ENCODE data around the gene TMEM178B.

The TMEM178B gene

GRCh38 chr7:141415999-141416398 is 342.1 kb downstream of the TMEM178B start:
- Histone ChIP-seq H3K9me3 (no peaks in the 10 kb centered on the region), H3K4me3 (ENCODE audit: low read depth in 1 of 2, low read length in 1 of 2) (no peak overlapping the region), H3K4me1 (ENCODE audit: control insufficient read depth in 1 of 2, insufficient read depth in 1 of 2, low read depth in 1 of 2, low read length in 1 of 2) (no peaks in the 10 kb centered on the region), H3K27ac (no peak overlapping the region), H3K36me3 (no peaks in the 10 kb centered on the region), H3K27me3 (no peaks in the 10 kb centered on the region)
- no peak for TF ChIP-seq CTCF (IDR thresholded peaks at IDR 0.05)

GRCh38 chr7:141416650-141417270 is 342.9 kb downstream of the TMEM178B start:
- no peak for TF ChIP-seq CTCF (IDR thresholded peaks at IDR 0.05)
- no peak overlapping the region for H3K27ac ChIP-seq
- H3K4me3 ChIP-seq (ENCODE audit: low read depth in 1 of 2, low read length in 1 of 2) = no peak overlapping the region
- H3K9me3 ChIP-seq = no peaks in the 10 kb centered on the region
- no peaks in the 10 kb centered on the region for H3K27me3 ChIP-seq
- H3K4me1 ChIP-seq (ENCODE audit: control insufficient read depth in 1 of 2, insufficient read depth in 1 of 2, low read depth in 1 of 2, low read length in 1 of 2) = no peaks in the 10 kb centered on the region
- no peaks in the 10 kb centered on the region for H3K36me3 ChIP-seq

GRCh38 chr7:141417506-141417905 is 343.6 kb downstream of the TMEM178B start:
- Histone ChIP-seq H3K27ac (no peak overlapping the region), H3K4me3 (ENCODE audit: low read depth in 1 of 2, low read length in 1 of 2) (no peak overlapping the region), H3K36me3 (no peaks in the 10 kb centered on the region), H3K9me3 (no peaks in the 10 kb centered on the region), H3K4me1 (ENCODE audit: control insufficient read depth in 1 of 2, insufficient read depth in 1 of 2, low read depth in 1 of 2, low read length in 1 of 2) (no peaks in the 10 kb centered on the region), H3K27me3 (no peaks in the 10 kb centered on the region)
- TF ChIP-seq CTCF (IDR thresholded peaks at IDR 0.05) = no peak

GRCh38 chr7:141418066-141418465 is 344.2 kb downstream of the TMEM178B start:
- Histone ChIP-seq H3K4me3 (ENCODE audit: low read depth in 1 of 2, low read length in 1 of 2) (no peak overlapping the region), H3K4me1 (ENCODE audit: control insufficient read depth in 1 of 2, insufficient read depth in 1 of 2, low read depth in 1 of 2, low read length in 1 of 2) (no peaks in the 10 kb centered on the region), H3K27me3 (no peaks in the 10 kb centered on the region), H3K36me3 (no peaks in the 10 kb centered on the region), H3K9me3 (no peaks in the 10 kb centered on the region), H3K27ac (no peak overlapping the region)
- TF ChIP-seq CTCF (IDR thresholded peaks at IDR 0.05) = no peak

- Histone ChIP-seq H3K27me3 (no peaks in the 10 kb centered on the region), H3K4me3 (ENCODE audit: low read depth in 1 of 2, low read length in 1 of 2) (no peak overlapping the region), H3K4me1 (ENCODE audit: control insufficient read depth in 1 of 2, insufficient read depth in 1 of 2, low read depth in 1 of 2, low read length in 1 of 2) (no peaks in the 10 kb centered on the region), H3K9me3 (no peaks in the 10 kb centered on the region), H3K27ac (no peak overlapping the region), H3K36me3 (no peaks in the 10 kb centered on the region)
- TF ChIP-seq CTCF (IDR thresholded peaks at IDR 0.05) = no peak
Observed at GRCh38 chr7:141421306-141421705, 347.4 kb downstream of the TMEM178B start.

- H3K4me3 ChIP-seq (ENCODE audit: low read depth in 1 of 2, low read length in 1 of 2) = no peak overlapping the region
- peaks cover 14% of the 10 kb centered on the region for H3K27me3 ChIP-seq
- H3K27ac ChIP-seq = no peak overlapping the region
- H3K4me1 ChIP-seq (ENCODE audit: control insufficient read depth in 1 of 2, insufficient read depth in 1 of 2, low read depth in 1 of 2, low read length in 1 of 2) = no peaks in the 10 kb centered on the region
- TF ChIP-seq CTCF (IDR thresholded peaks at IDR 0.05) = no peak
- no peaks in the 10 kb centered on the region for H3K9me3 ChIP-seq
- no peaks in the 10 kb centered on the region for H3K36me3 ChIP-seq
Observed at GRCh38 chr7:141427134-141427533, 353.3 kb downstream of the TMEM178B start.

All from neutrophil (primary cell).